Neural progenitor cell (in vitro differentiated cells): ENCODE data around the gene CARD8.

Experiments used
- EZH2phosphoT487 ChIP-seq: fragments of 200-600 bp; sonication (generic); IDR thresholded peaks from 2 replicates; pipeline ENCODE4 v1.6.1; 2017; ENCODE audit warnings: antibody characterized with exemption
- TF ChIP-seq, protein P1 (sequence below): fragments of 200-600 bp; sonication (generic); IDR thresholded peaks from 2 replicates; pipeline ENCODE4 v1.5.1; 2017; ENCODE audit warnings: antibody characterized with exemption, mild to moderate bottlenecking

GRCh38 chr19:48284896-48285295, 29.2 kb upstream of the CARD8 start:
- TF ChIP-seq, protein P1, sequence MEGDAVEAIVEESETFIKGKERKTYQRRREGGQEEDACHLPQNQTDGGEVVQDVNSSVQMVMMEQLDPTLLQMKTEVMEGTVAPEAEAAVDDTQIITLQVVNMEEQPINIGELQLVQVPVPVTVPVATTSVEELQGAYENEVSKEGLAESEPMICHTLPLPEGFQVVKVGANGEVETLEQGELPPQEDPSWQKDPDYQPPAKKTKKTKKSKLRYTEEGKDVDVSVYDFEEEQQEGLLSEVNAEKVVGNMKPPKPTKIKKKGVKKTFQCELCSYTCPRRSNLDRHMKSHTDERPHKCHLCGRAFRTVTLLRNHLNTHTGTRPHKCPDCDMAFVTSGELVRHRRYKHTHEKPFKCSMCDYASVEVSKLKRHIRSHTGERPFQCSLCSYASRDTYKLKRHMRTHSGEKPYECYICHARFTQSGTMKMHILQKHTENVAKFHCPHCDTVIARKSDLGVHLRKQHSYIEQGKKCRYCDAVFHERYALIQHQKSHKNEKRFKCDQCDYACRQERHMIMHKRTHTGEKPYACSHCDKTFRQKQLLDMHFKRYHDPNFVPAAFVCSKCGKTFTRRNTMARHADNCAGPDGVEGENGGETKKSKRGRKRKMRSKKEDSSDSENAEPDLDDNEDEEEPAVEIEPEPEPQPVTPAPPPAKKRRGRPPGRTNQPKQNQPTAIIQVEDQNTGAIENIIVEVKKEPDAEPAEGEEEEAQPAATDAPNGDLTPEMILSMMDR = no peak
- TF ChIP-seq EZH2phosphoT487 = no peak
